Ishikawa (cell line): ENCODE data around the gene SLC29A2.

Experiments
- CEBPB ChIP-seq: IDR thresholded peaks from 2 replicates; pipeline ENCODE4 v1.6.1; 2012
- CREB1 ChIP-seq: IDR thresholded peaks from 2 replicates; pipeline ENCODE4 v1.6.1; 2012; ENCODE audit warnings: low read depth
- EGR1 ChIP-seq: IDR thresholded peaks from 2 replicates; pipeline ENCODE4 v1.6.1; 2012
- EP300 ChIP-seq: IDR thresholded peaks from 2 replicates; pipeline ENCODE4 v1.6.1; 2012; ENCODE audit warnings: borderline replicate concordance
- FOXM1 ChIP-seq: IDR thresholded peaks from 2 replicates; pipeline ENCODE4 v1.6.1; 2012; ENCODE audit warnings: low read depth, borderline replicate concordance
- MAX ChIP-seq: IDR thresholded peaks from 2 replicates; pipeline ENCODE4 v1.6.1; 2012
- NFIC ChIP-seq: IDR thresholded peaks from 2 replicates; pipeline ENCODE4 v1.6.1; 2012
- RAD21 ChIP-seq: IDR thresholded peaks from 2 replicates; pipeline ENCODE4 v1.6.1; 2012; ENCODE audit warnings: low read depth
- TAF1 ChIP-seq: IDR thresholded peaks from 2 replicates; pipeline ENCODE4 v1.6.1; 2012; ENCODE audit warnings: low read depth, mild to moderate bottlenecking
- TEAD4 ChIP-seq: IDR thresholded peaks from 2 replicates; pipeline ENCODE4 v1.6.1; 2012
- YY1 ChIP-seq: IDR thresholded peaks from 2 replicates; pipeline ENCODE4 v1.6.1; 2012; ENCODE audit warnings: low read depth
- TF ChIP-seq, protein P1 (sequence below): IDR thresholded peaks from 2 replicates; pipeline ENCODE4 v1.6.1; 2012
- TF ChIP-seq, protein P2 (sequence below): IDR thresholded peaks from 2 replicates; pipeline ENCODE4 v1.6.1; 2012; ENCODE audit warnings: low read depth, mild to moderate bottlenecking

DNA sequence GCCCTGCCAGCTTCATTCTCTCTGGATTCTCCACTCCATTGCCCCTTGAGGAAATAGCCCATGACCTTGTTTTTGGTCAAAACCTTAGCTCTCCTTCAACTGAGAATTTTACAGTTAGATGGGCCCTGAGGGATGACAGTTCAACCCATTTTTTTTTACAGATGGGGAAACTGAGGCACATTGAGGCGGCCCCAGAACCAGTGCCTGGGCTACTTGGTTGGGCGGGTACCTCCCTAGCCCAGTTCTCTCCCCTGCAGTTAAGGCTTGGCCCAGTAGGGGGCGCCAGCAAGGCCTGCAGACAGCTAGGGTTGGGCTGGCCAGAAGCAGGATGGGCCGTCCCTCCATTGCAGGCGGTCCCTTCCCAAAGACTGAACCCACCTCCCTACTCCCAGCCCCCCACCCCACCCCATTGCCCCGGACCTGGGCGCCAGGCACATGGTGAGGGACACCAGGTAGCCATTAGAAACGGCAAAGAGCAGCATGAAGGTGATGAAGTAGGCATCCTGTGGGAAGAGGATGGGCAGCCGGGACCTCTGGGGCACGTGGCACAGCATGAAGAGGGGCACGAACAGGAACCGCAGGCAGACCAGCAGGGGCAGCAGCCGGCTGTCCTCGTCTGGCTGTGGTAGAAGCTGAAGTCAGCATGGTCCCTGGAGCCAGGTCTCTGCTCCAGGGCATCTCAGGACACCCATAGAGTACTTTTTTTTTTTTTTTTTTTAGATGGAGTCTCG is 7.6 kb downstream of the SLC29A2 start:
- TF ChIP-seq EP300 (no peak), TAF1 (no peak), CREB1 (no peak), CEBPB (no peak), RAD21 (peak; percentile 43; the same call in 1 of the 2 replicates), MAX (no peak), YY1 (0 out of 2 replicates have a peak, but pooled peaks have one; percentile 48), FOXM1 (no peak), NFIC (no peak), EGR1 (no peak), TEAD4 (no peak)
- TF ChIP-seq, protein P1, sequence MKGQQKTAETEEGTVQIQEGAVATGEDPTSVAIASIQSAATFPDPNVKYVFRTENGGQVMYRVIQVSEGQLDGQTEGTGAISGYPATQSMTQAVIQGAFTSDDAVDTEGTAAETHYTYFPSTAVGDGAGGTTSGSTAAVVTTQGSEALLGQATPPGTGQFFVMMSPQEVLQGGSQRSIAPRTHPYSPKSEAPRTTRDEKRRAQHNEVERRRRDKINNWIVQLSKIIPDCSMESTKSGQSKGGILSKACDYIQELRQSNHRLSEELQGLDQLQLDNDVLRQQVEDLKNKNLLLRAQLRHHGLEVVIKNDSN: no peak
- TF ChIP-seq, protein P2, sequence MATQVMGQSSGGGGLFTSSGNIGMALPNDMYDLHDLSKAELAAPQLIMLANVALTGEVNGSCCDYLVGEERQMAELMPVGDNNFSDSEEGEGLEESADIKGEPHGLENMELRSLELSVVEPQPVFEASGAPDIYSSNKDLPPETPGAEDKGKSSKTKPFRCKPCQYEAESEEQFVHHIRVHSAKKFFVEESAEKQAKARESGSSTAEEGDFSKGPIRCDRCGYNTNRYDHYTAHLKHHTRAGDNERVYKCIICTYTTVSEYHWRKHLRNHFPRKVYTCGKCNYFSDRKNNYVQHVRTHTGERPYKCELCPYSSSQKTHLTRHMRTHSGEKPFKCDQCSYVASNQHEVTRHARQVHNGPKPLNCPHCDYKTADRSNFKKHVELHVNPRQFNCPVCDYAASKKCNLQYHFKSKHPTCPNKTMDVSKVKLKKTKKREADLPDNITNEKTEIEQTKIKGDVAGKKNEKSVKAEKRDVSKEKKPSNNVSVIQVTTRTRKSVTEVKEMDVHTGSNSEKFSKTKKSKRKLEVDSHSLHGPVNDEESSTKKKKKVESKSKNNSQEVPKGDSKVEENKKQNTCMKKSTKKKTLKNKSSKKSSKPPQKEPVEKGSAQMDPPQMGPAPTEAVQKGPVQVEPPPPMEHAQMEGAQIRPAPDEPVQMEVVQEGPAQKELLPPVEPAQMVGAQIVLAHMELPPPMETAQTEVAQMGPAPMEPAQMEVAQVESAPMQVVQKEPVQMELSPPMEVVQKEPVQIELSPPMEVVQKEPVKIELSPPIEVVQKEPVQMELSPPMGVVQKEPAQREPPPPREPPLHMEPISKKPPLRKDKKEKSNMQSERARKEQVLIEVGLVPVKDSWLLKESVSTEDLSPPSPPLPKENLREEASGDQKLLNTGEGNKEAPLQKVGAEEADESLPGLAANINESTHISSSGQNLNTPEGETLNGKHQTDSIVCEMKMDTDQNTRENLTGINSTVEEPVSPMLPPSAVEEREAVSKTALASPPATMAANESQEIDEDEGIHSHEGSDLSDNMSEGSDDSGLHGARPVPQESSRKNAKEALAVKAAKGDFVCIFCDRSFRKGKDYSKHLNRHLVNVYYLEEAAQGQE: no peak
